Heart left ventricle (tissue), 13 donors: ENCODE measurements around the gene SMARCD3.

Source experiments
- CTCF ChIP-seq, 12 donors: fragments of 200-600 bp; sonication (generic) in 4 of 12; IDR thresholded peaks; one replicate each; pipeline versions ENCODE4 v1.5.0 to v1.8.0; 2018 to 2022; ENCODE audit warnings: antibody characterized with exemption in 12 of 12, mild to moderate bottlenecking in 5 of 12
- POLR2A ChIP-seq, 2 donors: fragments of 450-650 bp; IDR thresholded peaks; one replicate each; pipeline ENCODE4 v1.6.1; 2017; ENCODE audit warnings: antibody characterized with exemption in 2 of 2, mild to moderate bottlenecking in 2 of 2, moderate library complexity in 2 of 2
- donor health status: ischemic (EF 13 %, LVEDD 7.1; RV severe dilation, severe dysfunction).
- donor health status: DM: no; HTN: yes; CAD: no.
- donor health status: DM: no; HTN: no; CAD: no.
- donor health status: ischemic (EF 25% LVEDD 6.9; RV normal size, moderate dysfunction).
- donor health status: ischemic (EF 25% LVEDD 5.7; RV mildly dilated, moderate dysfunction).
- donor health status: ischemic (EF 35%, LVEDD 5.7; RV mildly dilated, moderate dysfunction).
- donor health status: nonischemic (EF 11% LVEDD 7.7; RV severe dilation, severe dysfunction).
- donor health status: DM: yes; HTN: yes; CAD: no.
- donor health status: PGD.
- donor health status: ischemic (EF 29% LVEDD 5.4; RV normal size, mild dysfunction).
- donor health status: nonischemic (EF 23%, LVEDD 6.1; RV moderate dilation, normal function).

GRCh38 chr7:151205730-151206129 is 42.8 kb downstream of the SMARCD3 start:
- no peak for TF ChIP-seq CTCF (IDR thresholded peaks at IDR 0.05)
- no peak for TF ChIP-seq POLR2A (IDR thresholded peaks at IDR 0.05)
